ENCODE measurements around the gene KLF13. TPM values are rescaled to one million over a fixed set of nuclear protein-coding genes. Genes with fewer than 3 reads are reported as not detected.

Gene KLF13
- total RNA-seq, 2 donors from 2014 or later, result 68.9 to 92.3 TPM

DNA sequence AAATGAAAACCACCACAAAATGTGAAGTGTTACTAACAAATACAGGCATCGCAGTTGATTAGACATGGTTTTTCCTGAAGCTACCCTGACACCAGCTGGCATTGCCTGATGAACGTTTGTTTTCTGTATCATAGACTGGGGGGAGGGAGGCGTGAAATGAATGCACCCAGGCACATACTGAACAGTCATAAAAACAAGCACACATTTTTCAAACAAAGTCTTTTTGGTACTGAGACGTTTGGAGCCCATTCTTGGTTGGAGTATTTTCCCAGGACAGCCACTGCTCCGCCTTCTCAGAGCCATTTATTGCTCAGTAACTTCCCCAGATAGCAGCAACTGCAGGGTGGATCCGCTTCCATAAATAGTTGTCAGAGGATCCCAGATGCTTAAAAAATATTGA lies 52.4 kb downstream of the KLF13 start:
- H3K4me3 ChIP-seq, result no peak overlapping the region
- H3K9me3 ChIP-seq, result no peaks in the 10 kb centered on the region
- no peak overlapping the region for H3K27ac ChIP-seq
- H3K4me1 ChIP-seq, result peaks cover 9% of the 10 kb centered on the region
- no peak overlapping the region for H3K9ac ChIP-seq (ENCODE audit: low read depth in 2 of 2, low read length in 2 of 2)
- TF ChIP-seq CTCF (IDR thresholded peaks at IDR 0.05), result no peak
- H3K27me3 ChIP-seq, result no peaks in the 10 kb centered on the region
- intact Hi-C loops (cut with DNase I), result loop anchor here (5.0 kb wide), 1 partner anchor 47 kb away; no protein-coding TSS in a partner anchor
- DNase-seq, result no peak
- no peaks in the 10 kb centered on the region for H3K36me3 ChIP-seq

DNA sequence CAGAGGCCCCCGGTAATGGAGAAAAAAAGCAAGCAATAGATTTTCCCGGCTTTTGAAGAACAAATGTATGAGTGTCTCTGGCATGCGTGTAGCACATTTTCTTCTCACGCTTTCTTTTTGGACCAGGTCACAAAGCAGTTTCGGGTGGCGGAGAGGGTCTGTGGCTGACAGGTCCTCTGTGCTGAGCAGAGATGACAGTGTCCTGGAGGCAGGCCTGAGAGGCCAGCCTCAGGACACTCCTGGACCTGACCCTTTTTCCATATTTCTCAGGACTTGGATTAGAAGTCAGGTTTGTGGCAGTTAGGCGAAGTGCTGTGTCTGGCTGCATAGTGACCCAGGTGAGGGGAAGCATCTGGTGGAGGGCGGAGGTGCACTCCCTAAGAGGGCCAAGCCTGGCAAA lies 52.9 kb downstream of the KLF13 start:
- Histone ChIP-seq H3K4me3 (no peak overlapping the region), H3K4me1 (peaks cover 5% of the 10 kb centered on the region), H3K36me3 (no peaks in the 10 kb centered on the region), H3K9me3 (no peaks in the 10 kb centered on the region), H3K27me3 (no peaks in the 10 kb centered on the region), H3K27ac (no peak overlapping the region), H3K9ac (ENCODE audit: low read depth in 2 of 2, low read length in 2 of 2) (no peak overlapping the region)
- no peak for TF ChIP-seq CTCF (IDR thresholded peaks at IDR 0.05)
- intact Hi-C loops (cut with DNase I), result loop anchor here (5.0 kb wide), 1 partner anchor 47 kb away; no protein-coding TSS in a partner anchor
- DNase-seq, result no peak

DNA sequence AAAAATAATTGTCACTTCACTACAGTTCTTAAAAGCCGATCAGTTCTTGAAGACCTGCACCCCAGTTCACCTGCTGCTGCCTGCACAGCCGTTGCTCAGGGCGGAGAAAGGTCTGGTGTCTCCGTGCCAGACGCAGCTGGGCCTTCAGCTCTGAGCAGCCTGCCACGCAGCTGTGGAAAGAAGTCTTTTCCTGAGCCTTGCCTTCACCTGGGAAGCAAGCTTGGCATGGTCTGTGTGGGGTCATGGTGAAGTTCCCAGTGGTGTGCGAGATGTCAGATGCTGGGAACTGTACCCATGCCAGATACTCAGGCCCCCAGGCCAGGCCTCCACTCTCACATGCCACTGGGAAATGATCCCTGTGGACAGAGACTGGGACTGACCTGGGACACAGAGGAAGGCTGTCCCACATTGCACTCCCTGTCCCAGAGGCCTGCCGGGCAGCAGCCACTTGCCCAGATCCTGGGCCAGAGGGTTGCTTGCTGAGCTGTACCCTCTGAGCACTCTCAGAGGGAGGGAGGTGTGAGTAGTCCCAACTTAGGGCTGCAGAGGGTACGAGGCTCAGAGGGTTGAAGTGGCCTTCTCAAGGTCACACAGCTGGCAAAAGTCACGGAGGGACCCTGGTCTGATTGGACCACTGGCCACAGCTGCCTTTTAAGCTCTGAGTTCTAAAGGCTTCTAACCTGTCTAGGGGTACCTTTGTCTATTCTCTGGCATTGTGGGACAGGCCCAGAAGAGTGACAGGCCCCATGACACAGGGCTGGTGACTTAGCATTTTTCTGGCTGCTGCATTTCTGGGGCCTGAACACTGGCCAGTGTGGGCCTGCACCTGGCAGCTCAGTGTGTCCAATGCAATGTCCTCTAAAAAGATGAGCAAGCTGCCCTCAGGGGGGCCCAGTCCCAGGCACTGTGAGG lies 55.4 kb downstream of the KLF13 start:
- no peak for DNase-seq
- Histone ChIP-seq H3K36me3 (no peaks in the 10 kb centered on the region), H3K4me1 (no peaks in the 10 kb centered on the region)

GRCh38 chr15:31382713-31383045 lies 56.0 kb downstream of the KLF13 start:
- H3K4me1 ChIP-seq, result peaks cover 6% of the 10 kb centered on the region
- TF ChIP-seq CTCF (IDR thresholded peaks at IDR 0.05), result no peak
- no peaks in the 10 kb centered on the region for H3K36me3 ChIP-seq
- H3K9me3 ChIP-seq, result no peaks in the 10 kb centered on the region
- H3K27me3 ChIP-seq, result no peaks in the 10 kb centered on the region
- no peak for DNase-seq
- intact Hi-C loops (cut with DNase I), result no loop called here
- no peak overlapping the region for H3K27ac ChIP-seq
- H3K4me3 ChIP-seq, result no peak overlapping the region
- H3K9ac ChIP-seq (ENCODE audit: low read depth in 2 of 2, low read length in 2 of 2), result no peak overlapping the region

More for the DNA sequence above, 55.4 kb downstream of the KLF13 start:
- no peak overlapping the region for H3K27ac ChIP-seq
- H3K9ac ChIP-seq (ENCODE audit: low read depth in 2 of 2, low read length in 2 of 2), result no peak overlapping the region
- no peaks in the 10 kb centered on the region for H3K27me3 ChIP-seq
- intact Hi-C loops (cut with DNase I), result no loop called here
- TF ChIP-seq CTCF (IDR thresholded peaks at IDR 0.05), result no peak
- H3K9me3 ChIP-seq, result no peaks in the 10 kb centered on the region
- no peak overlapping the region for H3K4me3 ChIP-seq

GRCh38 chr15:31383139-31383538 lies 56.5 kb downstream of the KLF13 start:
- H3K27me3 ChIP-seq, result no peaks in the 10 kb centered on the region
- H3K27ac ChIP-seq, result no peak overlapping the region
- H3K9ac ChIP-seq (ENCODE audit: low read depth in 2 of 2, low read length in 2 of 2), result no peak overlapping the region
- H3K9me3 ChIP-seq, result no peaks in the 10 kb centered on the region
- H3K4me3 ChIP-seq, result no peak overlapping the region
- peaks cover 6% of the 10 kb centered on the region for H3K4me1 ChIP-seq
- H3K36me3 ChIP-seq, result no peaks in the 10 kb centered on the region
- no peak for DNase-seq
- intact Hi-C loops (cut with DNase I), result no loop called here
- TF ChIP-seq CTCF (IDR thresholded peaks at IDR 0.05), result no peak
